T-helper 22 cell (primary cell): Measurements from ENCODE around the gene DMD.

ENCODE experiments used
- DNase-seq: peaks from one replicate; pipeline ENCODE4 v3.0.0-alpha.2; 2020; ENCODE audit warnings: low read depth

DMD gene

GRCh38 chrX:31227250-31227649 lies 1984.1 kb downstream of the DMD start:
- no peak for DNase-seq

- DNase-seq, result no peak
These were observed 1985.5 kb downstream of the DMD start for GRCh38 chrX:31225819-31226218.

- no peak for DNase-seq
These were observed 1986.9 kb downstream of the DMD start for GRCh38 chrX:31224381-31225012.

GRCh38 chrX:31223817-31224216 lies 1987.5 kb downstream of the DMD start:
- DNase-seq, result no peak

- DNase-seq, result no peak
These were observed 1988.4 kb downstream of the DMD start for GRCh38 chrX:31222946-31223345.

GRCh38 chrX:31219174-31219573 lies 1992.2 kb downstream of the DMD start:
- no peak for DNase-seq

- no peak for DNase-seq
These were observed 1994.3 kb downstream of the DMD start for GRCh38 chrX:31217084-31217483.

GRCh38 chrX:31215277-31215815 lies 1996.0 kb downstream of the DMD start:
- DNase-seq, result no peak

- no peak for DNase-seq
These were observed 1997.4 kb downstream of the DMD start for GRCh38 chrX:31213941-31214340.

GRCh38 chrX:31212856-31213748 lies 1998.2 kb downstream of the DMD start:
- DNase-seq, result no peak

- no peak for DNase-seq
These were observed 2002.2 kb downstream of the DMD start for GRCh38 chrX:31209005-31209628.

- DNase-seq, result no peak
These were observed 2009.8 kb downstream of the DMD start for GRCh38 chrX:31201503-31201902.

- DNase-seq, result no peak
These were observed 2010.9 kb downstream of the DMD start for GRCh38 chrX:31200430-31200829.

GRCh38 chrX:31199840-31200114 lies 2011.6 kb downstream of the DMD start:
- DNase-seq, result no peak

- no peak for DNase-seq
These were observed 2012.1 kb downstream of the DMD start for GRCh38 chrX:31199056-31199839.

- DNase-seq, result no peak
These were observed 2021.0 kb downstream of the DMD start for GRCh38 chrX:31190221-31190975.

GRCh38 chrX:31186693-31187338 lies 2024.5 kb downstream of the DMD start:
- no peak for DNase-seq

GRCh38 chrX:31185884-31186283 lies 2025.5 kb downstream of the DMD start:
- no peak for DNase-seq

GRCh38 chrX:31181377-31182000 lies 2029.9 kb downstream of the DMD start:
- DNase-seq, result no peak

GRCh38 chrX:31179203-31179602 lies 2032.1 kb downstream of the DMD start:
- no peak for DNase-seq

GRCh38 chrX:31178769-31179125 lies 2032.6 kb downstream of the DMD start:
- no peak for DNase-seq
